GM18505 (cell line): ENCODE data around the gene CALN1.
"Not testable (repeated sequence)": the region's sequence is repeated elsewhere in the genome, so short reads cannot be mapped to it uniquely, and the experiment has no call there.

Source experiments
- ATAC-seq: cut with Tn5 transposase; IDR thresholded peaks from one replicate; pipeline ENCODE4 v1.9.1; 2021; ENCODE audit not compliant: unreplicated experiment
- POLR2A ChIP-seq: IDR thresholded peaks from 4 replicates; pipeline ENCODE4 v1.6.1; 2011; ENCODE audit warnings: borderline replicate concordance; ENCODE audit not compliant: insufficient read depth, insufficient read length; ENCODE audit errors: extremely low read depth

Gene CALN1

DNA sequence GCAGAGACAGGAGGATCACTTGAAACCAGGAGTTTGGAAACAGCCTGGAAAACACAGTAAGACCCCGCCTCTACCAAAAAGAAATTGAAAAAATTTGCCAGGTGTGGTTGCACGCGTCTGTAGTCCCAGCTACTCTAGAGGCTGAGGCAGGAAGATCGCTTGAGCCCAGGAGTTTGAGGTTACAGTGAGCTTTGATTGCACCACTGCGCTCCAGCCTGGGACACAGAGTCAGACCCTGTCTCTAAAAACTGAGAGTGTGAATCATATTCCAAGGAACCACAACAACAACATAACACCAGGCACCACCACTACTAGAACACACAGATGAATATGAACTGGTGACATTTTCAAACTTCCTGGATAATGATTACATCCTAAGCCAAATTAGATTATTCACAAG lies 324.2 kb downstream of the CALN1 start:
- no peak for TF ChIP-seq POLR2A
- no peak for ATAC-seq

GRCh38 chr7:72080865-72081510 lies 331.1 kb downstream of the CALN1 start:
- TF ChIP-seq POLR2A = no peak
- no peak for ATAC-seq

GRCh38 chr7:72080341-72080766 lies 331.8 kb downstream of the CALN1 start:
- TF ChIP-seq POLR2A = no peak
- ATAC-seq = no peak

DNA sequence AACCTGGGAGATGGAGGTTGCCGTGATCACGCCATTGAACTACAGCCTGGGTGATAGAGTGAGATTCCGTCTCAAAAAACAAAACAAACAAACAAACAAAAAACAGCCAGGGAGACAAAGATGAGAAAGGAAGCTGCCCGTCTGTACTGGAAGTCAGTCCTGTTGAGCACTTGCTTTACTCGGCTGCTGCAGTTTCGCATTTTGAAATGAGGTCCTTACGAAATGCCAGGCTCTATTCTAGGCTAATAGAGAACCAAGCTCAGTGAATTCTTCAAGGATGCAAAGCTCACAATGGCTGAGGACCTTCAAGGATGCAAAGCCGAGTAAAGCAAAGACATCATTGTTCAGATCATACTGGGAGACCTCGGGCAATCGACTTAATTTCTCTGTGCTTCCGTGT lies 333.3 kb downstream of the CALN1 start:
- TF ChIP-seq POLR2A = no peak
- no peak for ATAC-seq

DNA sequence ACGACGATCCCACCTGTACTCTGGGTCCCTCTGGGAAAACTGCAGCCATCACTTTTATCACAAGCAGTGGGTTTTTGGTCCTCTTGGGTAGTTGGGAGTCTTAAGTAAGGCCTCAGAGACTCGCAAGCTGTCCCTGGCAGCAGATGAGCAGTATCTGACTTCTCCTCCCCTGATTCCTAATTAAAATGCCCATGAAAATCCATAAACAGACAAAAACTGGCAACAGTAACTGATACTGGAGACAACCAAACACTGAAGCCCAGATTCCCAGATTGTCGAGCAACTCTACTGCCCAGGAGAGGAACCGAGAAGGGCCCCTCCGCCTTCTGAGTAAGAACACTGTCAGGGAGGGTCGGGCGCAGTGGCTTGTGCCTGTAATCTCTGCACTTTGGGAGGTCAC lies 333.8 kb downstream of the CALN1 start:
- no peak for ATAC-seq
- TF ChIP-seq POLR2A = no peak

GRCh38 chr7:72077786-72078185 lies 334.4 kb downstream of the CALN1 start:
- TF ChIP-seq POLR2A = no peak
- no peak for ATAC-seq

GRCh38 chr7:72072901-72073300 lies 339.2 kb downstream of the CALN1 start:
- ATAC-seq = no peak
- TF ChIP-seq POLR2A = no peak

DNA sequence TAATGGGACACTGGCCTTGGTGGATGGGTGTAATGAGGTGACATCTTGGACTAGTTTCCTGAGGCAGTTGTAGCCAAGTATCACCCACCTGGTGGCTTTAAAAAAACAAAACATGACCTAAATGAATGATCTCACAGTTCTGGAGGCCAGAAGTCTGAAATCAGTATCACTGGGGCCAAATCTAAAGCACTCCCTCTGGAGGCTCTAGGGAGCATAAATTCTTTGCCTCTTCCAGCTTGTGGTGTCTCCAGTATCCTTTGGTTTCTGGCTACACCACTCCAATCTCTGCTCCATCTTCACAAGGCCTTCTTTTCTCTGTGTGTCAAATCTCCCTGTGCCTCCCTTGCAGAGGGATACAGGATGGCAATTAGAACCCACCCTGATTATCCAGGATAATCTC lies 342.9 kb downstream of the CALN1 start:
- no peak for TF ChIP-seq POLR2A
- ATAC-seq = no peak

- ATAC-seq = not testable (repeated sequence)
Measured at GRCh38 chr7:72065764-72066163, 346.4 kb downstream of the CALN1 start.

DNA sequence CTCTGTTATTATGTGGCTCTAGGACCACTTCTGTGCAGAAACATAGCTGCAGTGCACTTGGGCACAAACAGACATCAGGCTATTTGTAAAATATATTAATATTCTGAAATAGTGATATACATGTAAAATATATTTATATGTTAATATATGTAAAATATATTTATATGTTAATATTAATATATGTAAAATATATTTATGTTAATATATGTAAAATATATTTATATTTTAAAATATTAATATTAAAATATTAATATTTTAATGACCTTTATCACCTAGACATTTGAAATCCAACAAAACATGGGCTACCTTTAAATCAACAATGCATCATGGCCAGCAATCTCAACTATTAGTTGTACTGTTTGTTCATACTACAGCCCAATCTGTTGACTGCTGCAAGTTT lies 347.2 kb downstream of the CALN1 start:
- no peak for ATAC-seq
- TF ChIP-seq POLR2A = no peak

- no peak for ATAC-seq
- TF ChIP-seq POLR2A = no peak
Measured at GRCh38 chr7:72063330-72063729, 348.8 kb downstream of the CALN1 start.

- ATAC-seq = no peak
- no peak for TF ChIP-seq POLR2A
Measured at GRCh38 chr7:72062666-72063065, 349.5 kb downstream of the CALN1 start.

DNA sequence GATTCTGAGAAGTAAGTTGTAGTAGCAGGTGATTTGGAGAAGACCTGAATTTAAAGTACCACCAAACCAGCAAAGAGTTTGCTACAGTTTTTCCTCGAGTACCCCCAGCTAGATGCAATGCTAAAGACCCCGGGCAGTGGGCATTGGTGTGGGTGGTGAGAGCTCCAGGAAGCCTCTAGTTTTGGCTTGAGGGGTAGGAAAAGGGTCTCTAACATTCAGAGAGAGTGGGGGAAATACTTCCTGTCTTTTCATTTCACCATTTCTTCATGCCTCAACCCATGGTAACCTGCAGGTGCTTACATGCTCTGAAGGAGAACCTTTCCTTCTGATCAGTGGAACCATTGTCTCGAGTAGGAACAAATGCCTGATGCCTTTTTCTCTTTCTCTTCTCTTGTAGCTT lies 352.2 kb downstream of the CALN1 start:
- TF ChIP-seq POLR2A = no peak
- no peak for ATAC-seq

- no peak for TF ChIP-seq POLR2A
- ATAC-seq = no peak
Measured at GRCh38 chr7:72058579-72058978, 353.6 kb downstream of the CALN1 start.

GRCh38 chr7:72057796-72058195 lies 354.3 kb downstream of the CALN1 start:
- TF ChIP-seq POLR2A = no peak
- no peak for ATAC-seq
